Stimulated activated naive CD8-positive, alpha-beta T cell treated with anti-CD3 and anti-CD28 coated beads, Interleukin-15, Interleukin-2, amounts not matched to agents 100 U/mL and 50 U/mL, for 24 hours (primary cell): ENCODE data around the gene DTNB.
"Not testable (repeated sequence)": the region's sequence is repeated elsewhere in the genome, so short reads cannot be mapped to it uniquely, and the experiment has no call there.

Experiments
- ATAC-seq: fragments of 150-1000 bp; cut with Tn5 transposase; one replicate; pipeline ENCODE4 v1.10.0; 2021
- DNase-seq: peaks from one replicate; pipeline ENCODE4 v3.0.0; 2021

The DTNB gene

GRCh38 chr2:25587361-25587760 is 86.0 kb downstream of the DTNB start:
- DNase-seq (peak; percentile 24), ATAC-seq (no peak)

- ATAC-seq (peak; percentile 43), DNase-seq (no peak)
These were observed 86.6 kb downstream of the DTNB start for GRCh38 chr2:25586726-25587144.

- DNase-seq (no peak), ATAC-seq (no peak)
These were observed 88.2 kb downstream of the DTNB start for GRCh38 chr2:25585189-25585588.

GRCh38 chr2:25582077-25582830 is 91.1 kb downstream of the DTNB start:
- DNase-seq (no peak), ATAC-seq (no peak)

- ATAC-seq, result no peak
- no peak for DNase-seq
These were observed 96.8 kb downstream of the DTNB start for GRCh38 chr2:25576596-25576995.

- no peak for DNase-seq
- ATAC-seq, result no peak
These were observed 100.7 kb downstream of the DTNB start for GRCh38 chr2:25572638-25573037.

- ATAC-seq (no peak), DNase-seq (no peak)
These were observed 103.1 kb downstream of the DTNB start for GRCh38 chr2:25570161-25570845.

- no peak for DNase-seq
- ATAC-seq, result peak; percentile 43
These were observed 106.0 kb downstream of the DTNB start for GRCh38 chr2:25567406-25567805.

GRCh38 chr2:25566694-25567093 is 106.7 kb downstream of the DTNB start:
- no peak for DNase-seq
- peak; percentile 40 for ATAC-seq

GRCh38 chr2:25566094-25566493 is 107.3 kb downstream of the DTNB start:
- DNase-seq, result no peak
- no peak for ATAC-seq

- ATAC-seq, result peak; percentile 92
- DNase-seq, result peak; percentile 44
These were observed 112.1 kb downstream of the DTNB start for GRCh38 chr2:25561136-25561850.

GRCh38 chr2:25559148-25559547 is 114.2 kb downstream of the DTNB start:
- no peak for ATAC-seq
- no peak for DNase-seq

- peak; percentile 86 for ATAC-seq
- DNase-seq, result peak; percentile 34
These were observed 115.1 kb downstream of the DTNB start for GRCh38 chr2:25558262-25558661.

GRCh38 chr2:25557179-25558036 is 116.0 kb downstream of the DTNB start:
- DNase-seq, result no peak
- no peak for ATAC-seq

- ATAC-seq (no peak), DNase-seq (no peak)
These were observed 121.1 kb downstream of the DTNB start for GRCh38 chr2:25552318-25552717.

GRCh38 chr2:25551316-25551715 is 122.1 kb downstream of the DTNB start:
- no peak for DNase-seq
- ATAC-seq, result no peak

- not testable (repeated sequence) for ATAC-seq, DNase-seq
These were observed 123.8 kb downstream of the DTNB start for GRCh38 chr2:25549571-25549970.

GRCh38 chr2:25548601-25549000 is 124.8 kb downstream of the DTNB start:
- no peak for ATAC-seq

GRCh38 chr2:25546852-25547251 is 126.5 kb downstream of the DTNB start:
- DNase-seq (no peak), ATAC-seq (no peak)

More at GRCh38 chr2:25548601-25549000, 124.8 kb downstream of the DTNB start:
- no peak for DNase-seq

- no peak for ATAC-seq
These were observed 127.5 kb downstream of the DTNB start for GRCh38 chr2:25545899-25546298.

GRCh38 chr2:25544445-25544844 is 128.9 kb downstream of the DTNB start:
- no peak for DNase-seq
- ATAC-seq, result no peak

More at GRCh38 chr2:25545899-25546298, 127.5 kb downstream of the DTNB start:
- DNase-seq, result no peak

GRCh38 chr2:25543939-25544338 is 129.4 kb downstream of the DTNB start:
- ATAC-seq (peak; percentile 28), DNase-seq (no peak)
